ENCODE data around the gene VKORC1.

VKORC1 gene

DNA sequence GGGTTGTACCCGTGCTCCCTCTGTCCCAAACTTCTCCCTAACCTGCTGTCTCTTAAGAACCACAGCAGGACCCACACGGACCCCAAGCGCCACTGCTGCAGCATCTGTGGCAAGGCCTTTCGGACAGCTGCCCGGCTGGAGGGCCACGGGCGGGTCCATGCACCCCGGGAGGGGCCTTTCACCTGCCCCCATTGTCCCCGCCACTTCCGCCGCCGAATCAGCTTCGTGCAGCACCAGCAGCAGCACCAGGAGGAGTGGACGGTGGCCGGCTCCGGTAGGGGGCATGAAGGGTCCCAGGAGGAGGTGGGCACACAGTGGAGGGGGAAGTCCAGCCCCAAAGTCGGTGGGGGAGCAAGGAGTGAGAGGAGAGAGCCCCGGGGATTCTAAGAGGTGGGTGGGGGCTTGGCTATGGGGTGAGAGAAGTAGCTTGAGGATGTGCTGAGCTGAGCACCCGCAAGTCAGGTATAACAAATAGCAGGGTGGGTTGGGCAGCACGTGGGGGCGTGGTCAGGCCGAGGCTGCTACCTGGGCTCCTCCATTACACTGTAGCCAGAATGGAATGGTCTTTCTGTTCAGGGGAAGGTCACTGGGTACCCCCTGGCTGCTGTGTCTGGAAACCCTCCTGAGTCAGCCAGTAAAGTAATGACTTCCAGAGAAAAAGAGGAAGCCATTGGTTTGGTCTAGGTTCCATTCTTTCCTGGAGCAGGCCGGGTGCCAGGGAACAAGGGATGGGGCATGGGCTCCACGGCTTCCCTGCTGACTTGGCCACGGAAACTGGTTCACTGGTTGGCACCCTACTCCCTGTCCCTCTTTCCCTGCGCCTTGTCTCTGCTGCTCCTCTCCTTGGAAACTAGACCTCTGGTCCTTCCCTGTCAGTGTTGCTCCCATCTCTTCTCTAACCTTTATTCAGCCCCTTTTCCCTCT is 12.9 kb downstream of the VKORC1 start:
- DNase-seq = no peak

- DNase-seq = no peak
Observed at GRCh38 chr16:31080756-31081419, 13.7 kb downstream of the VKORC1 start.

GRCh38 chr16:31080035-31080629 is 14.5 kb downstream of the VKORC1 start:
- no peak for DNase-seq

DNA sequence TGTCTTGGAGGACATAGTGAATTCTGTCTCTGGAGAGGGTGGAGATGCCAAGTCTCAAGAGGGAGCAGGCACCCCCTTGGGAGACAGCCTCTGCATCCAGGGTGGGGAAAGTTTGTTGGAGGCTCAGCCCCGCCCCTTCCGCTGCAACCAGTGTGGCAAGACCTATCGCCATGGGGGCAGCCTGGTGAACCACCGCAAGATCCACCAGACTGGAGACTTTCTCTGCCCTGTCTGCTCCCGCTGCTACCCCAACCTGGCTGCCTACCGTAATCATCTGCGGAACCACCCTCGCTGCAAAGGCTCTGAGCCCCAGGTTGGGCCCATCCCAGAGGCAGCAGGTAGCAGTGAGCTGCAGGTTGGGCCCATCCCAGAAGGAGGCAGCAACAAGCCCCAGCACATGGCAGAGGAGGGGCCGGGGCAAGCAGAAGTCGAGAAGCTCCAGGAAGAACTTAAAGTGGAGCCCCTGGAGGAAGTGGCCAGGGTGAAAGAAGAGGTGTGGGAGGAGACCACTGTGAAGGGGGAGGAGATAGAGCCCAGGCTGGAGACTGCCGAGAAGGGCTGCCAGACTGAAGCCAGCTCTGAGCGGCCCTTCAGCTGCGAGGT is 15.2 kb downstream of the VKORC1 start:
- DNase-seq = no peak

DNA sequence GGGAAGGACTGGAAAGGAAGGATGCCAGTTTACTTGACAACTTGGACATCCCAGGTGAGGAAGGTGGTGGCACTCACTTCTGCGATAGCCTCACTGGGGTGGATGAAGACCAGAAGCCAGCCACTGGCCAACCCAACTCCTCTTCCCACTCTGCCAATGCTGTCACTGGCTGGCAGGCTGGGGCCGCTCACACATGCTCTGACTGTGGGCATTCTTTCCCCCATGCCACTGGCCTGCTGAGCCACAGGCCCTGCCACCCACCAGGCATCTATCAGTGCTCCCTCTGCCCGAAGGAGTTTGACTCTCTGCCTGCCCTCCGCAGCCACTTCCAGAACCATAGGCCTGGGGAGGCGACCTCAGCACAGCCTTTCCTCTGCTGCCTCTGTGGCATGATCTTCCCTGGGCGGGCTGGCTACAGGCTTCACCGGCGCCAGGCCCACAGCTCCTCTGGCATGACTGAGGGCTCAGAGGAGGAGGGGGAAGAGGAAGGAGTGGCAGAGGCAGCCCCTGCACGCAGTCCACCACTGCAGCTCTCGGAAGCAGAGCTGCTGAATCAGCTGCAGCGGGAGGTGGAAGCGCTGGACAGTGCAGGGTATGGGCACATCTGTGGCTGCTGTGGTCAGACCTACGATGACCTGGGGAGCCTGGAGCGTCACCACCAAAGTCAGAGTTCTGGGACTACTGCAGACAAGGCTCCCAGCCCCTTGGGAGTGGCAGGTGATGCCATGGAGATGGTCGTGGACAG is 15.8 kb downstream of the VKORC1 start:
- no peak for DNase-seq

DNA sequence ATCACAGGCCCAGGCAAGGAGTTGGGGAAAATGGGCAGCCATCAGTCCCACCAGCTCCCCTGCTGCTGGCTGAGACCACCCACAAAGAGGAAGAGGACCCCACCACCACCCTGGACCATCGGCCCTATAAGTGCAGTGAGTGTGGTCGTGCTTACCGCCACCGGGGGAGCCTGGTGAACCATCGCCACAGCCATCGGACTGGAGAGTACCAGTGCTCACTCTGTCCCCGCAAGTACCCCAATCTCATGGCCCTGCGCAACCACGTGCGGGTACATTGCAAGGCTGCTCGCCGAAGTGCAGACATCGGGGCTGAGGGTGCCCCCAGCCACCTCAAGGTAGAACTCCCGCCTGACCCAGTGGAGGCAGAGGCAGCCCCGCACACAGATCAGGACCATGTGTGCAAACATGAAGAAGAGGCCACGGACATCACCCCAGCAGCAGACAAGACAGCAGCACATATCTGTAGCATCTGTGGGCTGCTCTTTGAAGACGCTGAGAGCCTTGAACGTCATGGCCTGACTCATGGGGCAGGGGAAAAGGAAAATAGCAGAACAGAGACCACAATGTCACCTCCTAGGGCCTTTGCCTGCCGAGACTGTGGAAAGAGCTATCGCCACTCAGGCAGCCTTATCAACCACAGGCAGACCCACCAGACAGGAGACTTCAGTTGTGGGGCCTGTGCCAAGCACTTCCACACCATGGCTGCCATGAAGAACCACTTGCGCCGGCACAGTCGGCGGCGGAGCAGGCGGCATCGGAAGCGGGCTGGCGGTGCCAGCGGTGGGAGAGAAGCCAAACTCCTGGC is 16.8 kb downstream of the VKORC1 start:
- no peak for DNase-seq

DNA sequence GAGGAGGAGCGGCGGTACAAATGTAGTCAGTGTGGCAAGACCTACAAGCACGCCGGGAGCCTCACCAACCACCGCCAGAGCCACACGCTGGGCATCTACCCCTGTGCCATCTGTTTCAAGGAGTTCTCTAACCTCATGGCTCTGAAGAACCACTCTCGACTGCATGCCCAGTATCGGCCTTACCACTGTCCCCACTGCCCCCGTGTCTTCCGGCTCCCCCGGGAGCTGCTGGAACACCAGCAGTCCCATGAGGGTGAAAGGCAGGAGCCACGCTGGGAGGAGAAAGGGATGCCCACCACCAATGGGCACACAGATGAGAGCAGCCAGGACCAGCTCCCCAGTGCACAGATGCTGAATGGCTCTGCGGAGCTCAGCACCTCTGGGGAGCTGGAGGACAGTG is 17.6 kb downstream of the VKORC1 start:
- no peak for DNase-seq

- DNase-seq = no peak
Observed at GRCh38 chr16:31076319-31076718, 18.3 kb downstream of the VKORC1 start.

DNA sequence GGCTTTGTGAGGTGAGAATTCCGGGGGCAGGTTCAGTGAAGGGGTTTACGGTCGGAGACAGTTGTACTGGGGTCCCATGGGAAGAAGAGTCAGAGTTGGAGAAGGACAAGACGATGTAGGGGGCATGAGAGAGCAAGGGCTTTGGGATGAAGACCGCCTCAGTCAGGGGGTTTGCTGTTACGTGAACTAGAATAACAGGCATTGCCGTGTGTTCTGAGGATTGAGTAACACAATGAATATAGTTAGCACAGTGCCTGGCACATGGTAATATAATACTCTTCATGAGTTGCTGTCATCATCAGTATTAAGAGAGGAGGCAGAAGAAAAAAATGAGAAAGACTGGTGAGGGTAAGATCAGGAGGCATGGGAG is 19.8 kb downstream of the VKORC1 start:
- no peak for DNase-seq

GRCh38 chr16:31073970-31074813 is 20.4 kb downstream of the VKORC1 start, which contains the start of the genes ZNF646 and ZNF668:
ZNF646 (plus strand) TSS chr16:31074422; CDS start chr16:31076325, 1,903 bp downstream.
ZNF668 (minus strand) TSS chr16:31074240; CDS start chr16:31064459, 9,781 bp downstream.
- peak; percentile 92 for DNase-seq

GRCh38 chr16:31073142-31073969 is 21.2 kb downstream of the VKORC1 start:
- DNase-seq = peak; percentile 79

DNA sequence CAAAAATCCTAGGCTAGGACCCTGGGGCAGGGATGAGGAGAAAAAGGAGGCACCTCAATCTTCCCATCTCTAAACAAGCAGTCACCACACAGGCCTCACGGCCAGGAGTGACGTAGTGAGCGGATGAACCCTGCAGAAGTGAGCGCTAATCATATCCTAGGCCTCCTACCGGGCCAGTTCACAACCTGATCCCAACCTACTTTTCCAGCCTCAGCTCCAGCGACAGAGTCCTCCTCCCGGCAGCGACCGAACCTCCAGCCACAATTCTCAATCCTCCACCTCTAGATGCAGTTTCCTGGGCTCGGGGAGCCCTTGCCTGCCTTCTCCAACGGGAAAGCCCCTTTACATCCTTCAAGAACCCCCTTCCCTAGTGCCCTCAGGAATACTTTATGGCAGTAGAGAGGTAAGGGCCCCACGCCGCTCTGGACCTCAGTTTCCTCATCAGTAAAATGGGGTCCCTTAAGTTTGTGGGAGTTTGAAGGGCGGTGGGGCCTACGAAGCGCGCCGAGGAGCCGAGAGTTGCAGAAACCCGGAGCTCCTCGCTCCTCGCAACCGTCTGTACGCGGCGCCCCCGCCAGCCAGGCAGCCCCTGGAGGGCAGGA is 22.0 kb downstream of the VKORC1 start:
- DNase-seq = no peak

DNA sequence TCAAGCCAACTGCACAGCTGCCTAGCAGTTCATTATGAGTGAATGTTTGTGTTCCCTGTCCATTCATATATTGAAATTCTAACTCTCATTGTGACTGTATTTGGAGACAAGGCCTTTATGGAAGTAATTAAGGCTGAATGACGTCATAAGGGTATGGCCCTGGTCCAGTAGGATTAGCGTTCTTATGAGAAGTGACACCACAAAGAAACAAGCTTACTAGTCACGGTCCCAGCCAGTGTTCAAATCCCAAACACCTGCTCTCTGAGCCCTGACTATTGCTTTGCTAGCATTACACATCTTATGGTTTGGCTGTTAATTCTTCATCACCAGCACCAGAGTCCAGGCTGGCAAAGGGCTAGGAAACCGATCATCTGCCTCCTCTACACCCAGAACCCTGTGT is 22.7 kb downstream of the VKORC1 start:
- DNase-seq = no peak

DNA sequence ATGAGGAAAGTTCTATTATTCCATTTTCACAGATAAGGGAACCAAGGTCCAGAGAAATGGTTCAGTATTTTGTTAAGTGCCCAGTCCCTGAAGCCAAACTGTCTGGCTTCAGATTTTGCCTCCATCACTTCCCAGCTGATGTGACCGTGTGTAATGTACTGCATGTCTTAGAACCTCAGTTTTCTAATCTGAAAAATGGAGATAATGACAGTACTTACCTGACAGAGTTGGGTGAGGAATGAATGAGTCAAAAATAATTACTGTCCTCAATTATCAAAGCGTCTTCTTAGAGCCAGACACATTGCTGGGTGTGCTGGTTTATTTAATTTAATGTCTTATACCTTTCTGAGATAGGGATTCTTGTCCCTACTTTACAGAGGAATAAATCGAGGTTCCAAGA is 27.3 kb downstream of the VKORC1 start:
- DNase-seq = no peak

GRCh38 chr16:31064882-31065461 is 29.6 kb downstream of the VKORC1 start:
- no peak for DNase-seq

- DNase-seq = no peak
Observed at GRCh38 chr16:31063843-31064611, 30.6 kb downstream of the VKORC1 start.

DNA sequence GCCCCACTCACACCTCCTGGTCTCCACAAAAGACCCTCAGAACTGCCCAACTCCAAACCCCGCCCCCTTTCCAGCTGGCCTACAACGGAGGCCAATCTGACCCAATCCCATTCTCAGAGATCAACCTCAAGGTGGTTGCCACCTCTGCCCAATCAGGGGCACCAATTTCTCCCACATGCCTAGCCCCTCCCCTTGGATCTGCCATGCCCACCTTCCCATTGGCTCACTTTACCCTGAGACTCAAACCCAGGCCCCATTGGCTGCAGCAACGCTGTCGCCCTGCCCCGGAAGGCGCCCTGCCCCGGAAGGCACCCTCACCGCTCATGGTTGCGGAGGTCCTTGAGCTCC is 31.1 kb downstream of the VKORC1 start:
- DNase-seq = no peak

GRCh38 chr16:31061813-31062440 is 32.7 kb downstream of the VKORC1 start:
- no peak for DNase-seq

Measured in NCI-H1694 (cell line).